Upper lobe of right lung (tissue), 1 donor: ENCODE data around the gene MAP3K2. TPM values are rescaled to one million over a fixed set of nuclear protein-coding genes. Genes with fewer than 3 reads are reported as not detected.

ENCODE experiments used
- ATAC-seq: fragments of 200-7000 bp; cut with Tn5 transposase; one replicate; pipeline ENCODE4 v1.9.1; 2020; ENCODE audit warnings: mild to moderate bottlenecking, moderate library complexity
- DNase-seq: peaks from one replicate; pipeline ENCODE4 v3.0.0-alpha.2; 2020
- H3K27ac ChIP-seq: fragments of 200-600 bp; one replicate; pipeline ENCODE4 v1.8.0; 2022
- H3K27me3 ChIP-seq: fragments of 200-600 bp; one replicate; pipeline ENCODE4 v1.8.0; 2022; ENCODE audit warnings: mild to moderate bottlenecking
- H3K36me3 ChIP-seq: fragments of 200-600 bp; one replicate; pipeline ENCODE4 v1.8.0; 2022
- H3K4me1 ChIP-seq: fragments of 200-600 bp; one replicate; pipeline ENCODE4 v1.8.0; 2022
- H3K4me3 ChIP-seq: fragments of 200-600 bp; one replicate; pipeline ENCODE4 v1.8.0; 2022; ENCODE audit warnings: mild to moderate bottlenecking
- H3K9me3 ChIP-seq: fragments of 200-600 bp; one replicate; pipeline ENCODE4 v1.8.0; 2022
- CTCF ChIP-seq: fragments of 200-600 bp; IDR thresholded peaks from one replicate; pipeline ENCODE4 v1.8.0; 2022; ENCODE audit warnings: antibody characterized with exemption
- intact Hi-C: fragments of 100-400 bp; cut with DNase I; formaldehyde crosslinking; loops from one replicate; pipeline ENCODE4 v1.11.0; 2022
- microRNA-seq: library from miRNA; unstranded; fragments of <30 nt; microRNA quantifications from one replicate; pipeline ENCODE4 v1.2.0, GENCODE V29; 2020; ENCODE audit warnings: borderline microRNAs expressed
- total RNA-seq: library from RNA; stranded (reverse); fragmentation: NEBNext Ultra II Directional; extraction: Animal tissue kit (Norgen Biotek cat#: 25700); gene quantifications from one replicate; pipeline ENCODE4 v1.2.1, GENCODE V29; 2021
- donor health status: DM: no; HTN: yes; CAD: no; lungs with severe emphysema.

MAP3K2 gene
- total RNA-seq, 1 donor from 2014 or later: 71.5 TPM

- Histone ChIP-seq H3K4me1 (no peaks in the 10 kb centered on the region), H3K27ac (no peak overlapping the region), H3K9me3 (no peaks in the 10 kb centered on the region), H3K27me3 (no peaks in the 10 kb centered on the region), H3K4me3 (no peak overlapping the region), H3K36me3 (peaks cover 56% of the 10 kb centered on the region)
- TF ChIP-seq CTCF: no peak
- no peak for DNase-seq
- ATAC-seq: no peak
- intact Hi-C loops: no loop called here
These were observed 130.9 kb downstream of the MAP3K2 start for GRCh38 chr2:127256866-127257265.

GRCh38 chr2:127256381-127256780 lies 131.4 kb downstream of the MAP3K2 start:
- no peaks in the 10 kb centered on the region for H3K9me3 ChIP-seq
- no peak for TF ChIP-seq CTCF
- H3K4me3 ChIP-seq: no peak overlapping the region
- H3K36me3 ChIP-seq: peaks cover 51% of the 10 kb centered on the region
- intact Hi-C loops: no loop called here
- H3K27ac ChIP-seq: no peak overlapping the region
- H3K4me1 ChIP-seq: no peaks in the 10 kb centered on the region
- ATAC-seq (no peak), DNase-seq (no peak)
- H3K27me3 ChIP-seq: no peaks in the 10 kb centered on the region

GRCh38 chr2:127255721-127256120 lies 132.1 kb downstream of the MAP3K2 start:
- H3K36me3 ChIP-seq: peaks cover 44% of the 10 kb centered on the region
- no peak for ATAC-seq
- no peaks in the 10 kb centered on the region for H3K9me3 ChIP-seq
- DNase-seq: no peak
- no peak overlapping the region for H3K27ac ChIP-seq
- TF ChIP-seq CTCF: no peak
- intact Hi-C loops: no loop called here
- H3K27me3 ChIP-seq: no peaks in the 10 kb centered on the region
- no peaks in the 10 kb centered on the region for H3K4me1 ChIP-seq
- H3K4me3 ChIP-seq: no peak overlapping the region

GRCh38 chr2:127255146-127255545 lies 132.6 kb downstream of the MAP3K2 start:
- DNase-seq (no peak), ATAC-seq (no peak)
- no peak overlapping the region for H3K27ac ChIP-seq
- peaks cover 38% of the 10 kb centered on the region for H3K36me3 ChIP-seq
- H3K9me3 ChIP-seq: no peaks in the 10 kb centered on the region
- no peaks in the 10 kb centered on the region for H3K27me3 ChIP-seq
- no peak for TF ChIP-seq CTCF
- intact Hi-C loops: no loop called here
- H3K4me3 ChIP-seq: no peak overlapping the region
- H3K4me1 ChIP-seq: no peaks in the 10 kb centered on the region

GRCh38 chr2:127254386-127254981 lies 133.3 kb downstream of the MAP3K2 start:
- no peaks in the 10 kb centered on the region for H3K9me3 ChIP-seq
- DNase-seq (no peak), ATAC-seq (no peak)
- no peak for TF ChIP-seq CTCF
- H3K4me1 ChIP-seq: no peaks in the 10 kb centered on the region
- intact Hi-C loops: no loop called here
- peaks cover 32% of the 10 kb centered on the region for H3K36me3 ChIP-seq
- H3K27ac ChIP-seq: no peak overlapping the region
- no peak overlapping the region for H3K4me3 ChIP-seq
- H3K27me3 ChIP-seq: no peaks in the 10 kb centered on the region

Small RNA genes within 50 kb of the gene (microRNA-seq; reads per million reads assigned to microRNA genes)
- gene MIR4783: not detected

Other genes starting within 250 kb of the MAP3K2 start
- gene CYP27C1, start 167.7 kb downstream of the MAP3K2 start, total RNA-seq: not detected
- gene ERCC3, start 93.8 kb downstream of the MAP3K2 start, total RNA-seq: 36.9 TPM
- gene PROC, start 30.5 kb upstream of the MAP3K2 start, total RNA-seq: not detected
- 39.3 TPM for gene IWS1, start 138.5 kb upstream of the MAP3K2 start, total RNA-seq
- 2.2 TPM for gene MYO7B, start 147.7 kb upstream of the MAP3K2 start, total RNA-seq